ENCODE results near the gene GAREM1.

GAREM1 gene

GRCh38 chr18:32446780-32447179 is 23.9 kb downstream of the GAREM1 start:
- TF ChIP-seq, protein P1, sequence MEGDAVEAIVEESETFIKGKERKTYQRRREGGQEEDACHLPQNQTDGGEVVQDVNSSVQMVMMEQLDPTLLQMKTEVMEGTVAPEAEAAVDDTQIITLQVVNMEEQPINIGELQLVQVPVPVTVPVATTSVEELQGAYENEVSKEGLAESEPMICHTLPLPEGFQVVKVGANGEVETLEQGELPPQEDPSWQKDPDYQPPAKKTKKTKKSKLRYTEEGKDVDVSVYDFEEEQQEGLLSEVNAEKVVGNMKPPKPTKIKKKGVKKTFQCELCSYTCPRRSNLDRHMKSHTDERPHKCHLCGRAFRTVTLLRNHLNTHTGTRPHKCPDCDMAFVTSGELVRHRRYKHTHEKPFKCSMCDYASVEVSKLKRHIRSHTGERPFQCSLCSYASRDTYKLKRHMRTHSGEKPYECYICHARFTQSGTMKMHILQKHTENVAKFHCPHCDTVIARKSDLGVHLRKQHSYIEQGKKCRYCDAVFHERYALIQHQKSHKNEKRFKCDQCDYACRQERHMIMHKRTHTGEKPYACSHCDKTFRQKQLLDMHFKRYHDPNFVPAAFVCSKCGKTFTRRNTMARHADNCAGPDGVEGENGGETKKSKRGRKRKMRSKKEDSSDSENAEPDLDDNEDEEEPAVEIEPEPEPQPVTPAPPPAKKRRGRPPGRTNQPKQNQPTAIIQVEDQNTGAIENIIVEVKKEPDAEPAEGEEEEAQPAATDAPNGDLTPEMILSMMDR (IDR thresholded peaks at IDR 0.05; ENCODE audit: borderline replicate concordance, control extremely low read depth, extremely low read depth, insufficient read depth, missing control alignments), result no peak
- in situ Hi-C loops (cut with MboI; ENCODE audit: low sequenced_read_pairs, unreplicated experiment), result no loop called here
- DNase-seq (ENCODE audit: low spot score), result no peak

- TF ChIP-seq, protein P1 (IDR thresholded peaks at IDR 0.05; ENCODE audit: borderline replicate concordance, control extremely low read depth, extremely low read depth, insufficient read depth, missing control alignments), result no peak
- in situ Hi-C loops (cut with MboI; ENCODE audit: low sequenced_read_pairs, unreplicated experiment), result no loop called here
Observed at GRCh38 chr18:32445846-32446245, 24.8 kb downstream of the GAREM1 start.

GRCh38 chr18:32443706-32444215 is 26.9 kb downstream of the GAREM1 start:
- no peak for DNase-seq (ENCODE audit: low spot score)
- in situ Hi-C loops (cut with MboI; ENCODE audit: low sequenced_read_pairs, unreplicated experiment), result no loop called here
- TF ChIP-seq, protein P1 (IDR thresholded peaks at IDR 0.05; ENCODE audit: borderline replicate concordance, control extremely low read depth, extremely low read depth, insufficient read depth, missing control alignments), result no peak

More at GRCh38 chr18:32445846-32446245, 24.8 kb downstream of the GAREM1 start:
- no peak for DNase-seq (ENCODE audit: low spot score)

GRCh38 chr18:32443033-32443705 is 27.5 kb downstream of the GAREM1 start:
- TF ChIP-seq, protein P1 (IDR thresholded peaks at IDR 0.05; ENCODE audit: borderline replicate concordance, control extremely low read depth, extremely low read depth, insufficient read depth, missing control alignments), result no peak
- in situ Hi-C loops (cut with MboI; ENCODE audit: low sequenced_read_pairs, unreplicated experiment), result no loop called here
- DNase-seq (ENCODE audit: low spot score), result no peak

DNA sequence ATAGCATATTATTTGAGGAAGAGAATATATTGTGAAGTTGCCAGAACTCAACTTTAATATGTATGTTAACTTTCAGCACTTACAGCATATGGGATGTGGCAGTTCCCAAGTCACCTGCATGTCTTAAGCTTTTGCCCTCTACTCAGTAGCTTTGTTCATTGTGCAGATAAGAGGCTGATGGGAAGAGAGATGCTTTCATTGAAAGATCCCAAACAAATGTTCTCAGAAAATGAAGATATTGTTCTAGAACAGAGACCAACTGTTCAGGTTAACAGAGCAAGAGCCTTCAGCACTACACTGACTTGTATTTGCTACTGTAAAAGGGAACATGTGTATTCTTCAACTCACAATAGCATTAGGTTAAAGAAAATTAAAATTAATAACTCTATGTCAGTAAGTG is 28.1 kb downstream of the GAREM1 start:
- TF ChIP-seq, protein P1 (IDR thresholded peaks at IDR 0.05; ENCODE audit: borderline replicate concordance, control extremely low read depth, extremely low read depth, insufficient read depth, missing control alignments), result no peak
- no peak for DNase-seq (ENCODE audit: low spot score)
- in situ Hi-C loops (cut with MboI; ENCODE audit: low sequenced_read_pairs, unreplicated experiment), result no loop called here

DNA sequence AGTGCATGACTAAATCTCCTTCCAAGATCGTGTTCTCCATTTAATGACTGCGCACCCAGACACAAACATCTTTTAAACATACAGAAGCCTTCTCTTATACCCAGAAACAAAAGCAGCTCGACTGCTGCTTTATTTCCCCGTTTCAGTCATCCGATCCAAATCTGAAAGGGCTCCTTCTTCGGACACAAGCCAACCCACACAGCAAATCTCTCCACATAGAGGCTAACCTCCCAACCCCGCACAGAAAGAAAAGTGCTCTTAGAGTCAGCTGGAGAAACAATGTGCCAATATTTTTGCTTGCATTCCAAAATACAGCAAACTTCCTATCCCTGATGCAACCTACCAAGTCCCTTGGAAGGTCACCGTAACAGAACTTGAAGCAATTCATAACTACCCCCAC is 29.1 kb downstream of the GAREM1 start:
- in situ Hi-C loops (cut with MboI; ENCODE audit: low sequenced_read_pairs, unreplicated experiment), result no loop called here
- DNase-seq (ENCODE audit: low spot score), result no peak
- TF ChIP-seq, protein P1 (IDR thresholded peaks at IDR 0.05; ENCODE audit: borderline replicate concordance, control extremely low read depth, extremely low read depth, insufficient read depth, missing control alignments), result no peak
